Measurements from ENCODE around the gene TPPP2. TPM values are rescaled to one million over a fixed set of nuclear protein-coding genes. Genes with fewer than 3 reads are reported as not detected.

TPPP2 gene
- polyA plus RNA-seq, 1 experiment, result not detected

DNA sequence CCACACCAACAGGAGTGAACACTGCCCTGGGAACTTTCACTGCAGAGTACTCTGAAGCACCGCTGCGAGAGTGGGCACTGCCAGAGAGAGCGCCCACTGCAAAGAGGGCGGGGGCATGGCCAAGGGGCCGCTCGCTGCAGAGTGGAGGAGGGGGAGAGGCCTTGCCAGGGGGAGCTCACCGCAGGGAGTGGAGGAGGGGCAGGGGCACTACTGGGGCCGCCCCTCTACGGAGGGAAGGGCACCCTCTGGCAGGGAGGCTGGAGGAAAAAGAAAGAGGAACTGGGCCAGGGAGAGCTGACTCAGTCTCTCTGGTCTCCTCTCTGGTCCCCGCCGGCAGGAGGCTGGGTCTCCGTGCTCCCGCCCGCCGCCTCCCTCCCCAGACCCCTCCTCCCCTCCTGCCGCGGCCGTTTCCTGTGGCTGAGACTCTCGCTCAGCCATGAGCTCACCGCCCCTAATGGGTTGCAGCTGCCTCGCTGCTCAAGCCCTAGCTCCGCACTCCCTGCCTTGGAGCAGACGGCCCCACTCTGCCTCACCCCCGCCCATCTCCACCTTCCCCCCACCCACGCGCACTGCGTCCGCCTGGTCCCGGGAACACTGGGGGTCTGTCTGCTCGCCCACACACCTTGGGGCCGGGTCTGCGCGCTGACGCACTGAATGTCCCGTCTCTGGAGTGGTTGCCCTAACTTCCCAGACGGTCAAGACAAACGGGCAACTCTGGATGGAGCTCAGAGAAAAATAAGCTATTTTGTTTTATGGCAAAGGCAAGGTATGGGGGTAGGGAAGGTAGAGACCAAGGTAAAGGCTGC lies 41.4 kb downstream of the TPPP2 start:
- Histone ChIP-seq H3K27ac (ENCODE audit: low read depth, low read length) (peak overlapping the region; percentile 95), H3K4me3 (ENCODE audit: low read depth, low read length) (peak overlapping the region; percentile 82), H3K27me3 (ENCODE audit: control insufficient read depth, insufficient read depth, low read length) (no peaks in the 10 kb centered on the region), H3K9me3 (ENCODE audit: control insufficient read depth, insufficient read depth, low read length) (no peaks in the 10 kb centered on the region; the same call in 1 of the 2 replicates)
- TF ChIP-seq, protein P1, sequence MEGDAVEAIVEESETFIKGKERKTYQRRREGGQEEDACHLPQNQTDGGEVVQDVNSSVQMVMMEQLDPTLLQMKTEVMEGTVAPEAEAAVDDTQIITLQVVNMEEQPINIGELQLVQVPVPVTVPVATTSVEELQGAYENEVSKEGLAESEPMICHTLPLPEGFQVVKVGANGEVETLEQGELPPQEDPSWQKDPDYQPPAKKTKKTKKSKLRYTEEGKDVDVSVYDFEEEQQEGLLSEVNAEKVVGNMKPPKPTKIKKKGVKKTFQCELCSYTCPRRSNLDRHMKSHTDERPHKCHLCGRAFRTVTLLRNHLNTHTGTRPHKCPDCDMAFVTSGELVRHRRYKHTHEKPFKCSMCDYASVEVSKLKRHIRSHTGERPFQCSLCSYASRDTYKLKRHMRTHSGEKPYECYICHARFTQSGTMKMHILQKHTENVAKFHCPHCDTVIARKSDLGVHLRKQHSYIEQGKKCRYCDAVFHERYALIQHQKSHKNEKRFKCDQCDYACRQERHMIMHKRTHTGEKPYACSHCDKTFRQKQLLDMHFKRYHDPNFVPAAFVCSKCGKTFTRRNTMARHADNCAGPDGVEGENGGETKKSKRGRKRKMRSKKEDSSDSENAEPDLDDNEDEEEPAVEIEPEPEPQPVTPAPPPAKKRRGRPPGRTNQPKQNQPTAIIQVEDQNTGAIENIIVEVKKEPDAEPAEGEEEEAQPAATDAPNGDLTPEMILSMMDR (IDR thresholded peaks at IDR 0.05; ENCODE audit: low read depth, low read length), result no peak
- ChIA-PET CTCF (interaction anchor here (0.6 to 9.0 kb wide), 18 partner anchors 8 to 749 kb away, joined by 3 to 128 read pairs (median 6); no protein-coding TSS in a partner anchor), POLR2A (interaction anchor here (0.6 to 3.0 kb wide), 18 partner anchors 8 to 610 kb away, joined by 3 to 40 read pairs (median 4); partner anchors contain the start of genes RNASE4 and SUPT16H)
- DNase-seq (ENCODE audit: low read depth, low spot score), result peak; percentile 88

DNA sequence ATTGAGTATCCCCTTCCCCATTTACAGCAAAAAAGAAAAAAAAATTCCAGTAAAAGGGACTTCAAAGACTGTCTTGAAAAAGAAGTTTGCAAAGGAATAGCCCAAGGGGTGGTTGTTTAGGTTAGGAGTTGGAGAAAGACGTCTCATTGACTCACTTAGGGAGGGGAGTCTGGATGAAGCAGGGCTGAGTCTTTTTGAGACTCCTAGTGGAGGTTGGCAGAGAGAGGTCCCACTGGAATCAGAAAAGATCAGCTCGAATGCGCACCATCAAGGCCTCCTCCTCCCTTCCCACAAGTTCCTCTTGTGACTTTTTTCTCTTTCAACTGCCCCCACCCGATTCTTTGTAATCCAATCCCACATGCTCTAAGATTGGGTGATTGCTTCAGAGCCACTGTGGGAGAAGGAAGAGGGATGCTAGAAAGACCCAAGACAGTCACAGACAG lies 42.0 kb downstream of the TPPP2 start:
- no peaks in the 10 kb centered on the region; the same call in 1 of the 2 replicates for H3K9me3 ChIP-seq (ENCODE audit: control insufficient read depth, insufficient read depth, low read length)
- CTCF ChIA-PET, result interaction anchor here (0.6 to 9.0 kb wide), 15 partner anchors 8 to 749 kb away, joined by 3 to 128 read pairs (median 9); no protein-coding TSS in a partner anchor
- peak overlapping the region; percentile 95 for H3K27ac ChIP-seq (ENCODE audit: low read depth, low read length)
- DNase-seq (ENCODE audit: low read depth, low spot score), result peak; percentile 44
- POLR2A ChIA-PET, result interaction anchor here (0.7 to 3.0 kb wide), 11 partner anchors 9 to 388 kb away, joined by 3 to 40 read pairs (median 8); partner anchors contain the start of genes RNASE4 and SUPT16H
- TF ChIP-seq, protein P1 (IDR thresholded peaks at IDR 0.05; ENCODE audit: low read depth, low read length), result peak; percentile 35
- no peaks in the 10 kb centered on the region for H3K27me3 ChIP-seq (ENCODE audit: control insufficient read depth, insufficient read depth, low read length)
- H3K4me3 ChIP-seq (ENCODE audit: low read depth, low read length), result peak overlapping the region; percentile 82

DNA sequence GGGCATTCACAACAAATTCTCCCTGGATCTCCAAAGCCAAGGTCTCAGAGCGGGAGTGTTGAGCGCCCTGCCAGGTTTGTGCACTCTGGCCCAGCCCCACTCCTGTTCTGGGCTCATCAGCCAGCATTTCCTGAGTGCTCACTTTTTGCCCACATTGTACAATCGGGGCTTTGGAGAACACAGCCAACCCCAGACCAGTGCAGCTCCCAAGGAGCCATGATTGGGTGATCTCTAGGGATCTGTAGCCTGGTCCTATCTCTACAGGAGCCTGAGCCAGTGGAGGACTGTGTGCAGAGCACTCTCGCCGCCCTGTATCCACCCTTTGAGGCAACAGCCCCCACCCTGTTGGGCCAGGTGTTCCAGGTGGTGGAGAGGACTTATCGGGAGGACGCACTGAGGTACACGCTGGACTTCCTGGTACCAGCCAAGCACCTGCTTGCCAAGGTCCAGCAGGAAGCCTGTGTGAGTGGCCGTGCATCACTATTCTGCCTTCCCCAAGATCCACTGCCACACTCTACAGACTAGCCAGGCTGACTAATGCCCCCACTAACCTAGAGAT lies 42.8 kb downstream of the TPPP2 start:
- ChIA-PET CTCF (interaction anchor here (1.3 to 9.0 kb wide), 6 partner anchors 9 to 102 kb away, joined by 3 to 128 read pairs (median 52); no protein-coding TSS in a partner anchor), POLR2A (interaction anchor here (1.1 to 3.0 kb wide), 3 partner anchors 8 to 31 kb away, joined by 3 to 24 read pairs (median 8); no protein-coding TSS in a partner anchor)
- no peaks in the 10 kb centered on the region; the same call in 1 of the 2 replicates for H3K9me3 ChIP-seq (ENCODE audit: control insufficient read depth, insufficient read depth, low read length)
- H3K27ac ChIP-seq (ENCODE audit: low read depth, low read length), result peak overlapping the region; percentile 95
- TF ChIP-seq, protein P1 (IDR thresholded peaks at IDR 0.05; ENCODE audit: low read depth, low read length), result no peak
- no peaks in the 10 kb centered on the region for H3K27me3 ChIP-seq (ENCODE audit: control insufficient read depth, insufficient read depth, low read length)
- no peak overlapping the region for H3K4me3 ChIP-seq (ENCODE audit: low read depth, low read length)
- no peak for DNase-seq (ENCODE audit: low read depth, low spot score)

DNA sequence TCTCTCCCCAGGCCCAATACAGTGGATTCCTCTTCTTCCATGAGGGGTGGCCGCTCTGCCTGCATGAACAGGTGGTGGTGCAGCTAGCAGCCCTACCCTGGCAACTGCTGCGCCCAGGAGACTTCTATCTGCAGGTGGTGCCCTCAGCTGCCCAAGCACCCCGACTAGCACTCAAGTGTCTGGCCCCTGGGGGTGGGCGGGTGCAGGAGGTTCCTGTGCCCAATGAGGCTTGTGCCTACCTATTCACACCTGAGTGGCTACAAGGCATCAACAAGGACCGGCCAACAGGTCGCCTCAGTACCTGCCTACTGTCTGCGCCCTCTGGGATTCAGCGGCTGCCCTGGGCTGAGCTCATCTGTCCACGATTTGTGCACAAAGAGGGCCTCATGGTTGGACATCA lies 43.9 kb downstream of the TPPP2 start:
- Histone ChIP-seq H3K27ac (ENCODE audit: low read depth, low read length) (no peak overlapping the region), H3K27me3 (ENCODE audit: control insufficient read depth, insufficient read depth, low read length) (no peaks in the 10 kb centered on the region), H3K9me3 (ENCODE audit: control insufficient read depth, insufficient read depth, low read length) (no peaks in the 10 kb centered on the region; the same call in 1 of the 2 replicates), H3K4me3 (ENCODE audit: low read depth, low read length) (no peak overlapping the region)
- ChIA-PET POLR2A (no interaction called here), CTCF (interaction anchor here (0.8 to 9.0 kb wide), 5 partner anchors 20 to 103 kb away, joined by 3 to 128 read pairs (median 76); no protein-coding TSS in a partner anchor)
- DNase-seq (ENCODE audit: low read depth, low spot score), result no peak
- TF ChIP-seq, protein P1 (IDR thresholded peaks at IDR 0.05; ENCODE audit: low read depth, low read length), result no peak
